ENCODE data around the gene NEO1. TPM values are rescaled to one million over a fixed set of nuclear protein-coding genes. Genes with fewer than 3 reads are reported as not detected.

Gene NEO1
- total and polyA plus RNA-seq, 2 of the 13 experiments (the other 11 are each of a cell fraction or from before 2014, with no cell fraction given): 8.4 to 11.0 TPM

DNA sequence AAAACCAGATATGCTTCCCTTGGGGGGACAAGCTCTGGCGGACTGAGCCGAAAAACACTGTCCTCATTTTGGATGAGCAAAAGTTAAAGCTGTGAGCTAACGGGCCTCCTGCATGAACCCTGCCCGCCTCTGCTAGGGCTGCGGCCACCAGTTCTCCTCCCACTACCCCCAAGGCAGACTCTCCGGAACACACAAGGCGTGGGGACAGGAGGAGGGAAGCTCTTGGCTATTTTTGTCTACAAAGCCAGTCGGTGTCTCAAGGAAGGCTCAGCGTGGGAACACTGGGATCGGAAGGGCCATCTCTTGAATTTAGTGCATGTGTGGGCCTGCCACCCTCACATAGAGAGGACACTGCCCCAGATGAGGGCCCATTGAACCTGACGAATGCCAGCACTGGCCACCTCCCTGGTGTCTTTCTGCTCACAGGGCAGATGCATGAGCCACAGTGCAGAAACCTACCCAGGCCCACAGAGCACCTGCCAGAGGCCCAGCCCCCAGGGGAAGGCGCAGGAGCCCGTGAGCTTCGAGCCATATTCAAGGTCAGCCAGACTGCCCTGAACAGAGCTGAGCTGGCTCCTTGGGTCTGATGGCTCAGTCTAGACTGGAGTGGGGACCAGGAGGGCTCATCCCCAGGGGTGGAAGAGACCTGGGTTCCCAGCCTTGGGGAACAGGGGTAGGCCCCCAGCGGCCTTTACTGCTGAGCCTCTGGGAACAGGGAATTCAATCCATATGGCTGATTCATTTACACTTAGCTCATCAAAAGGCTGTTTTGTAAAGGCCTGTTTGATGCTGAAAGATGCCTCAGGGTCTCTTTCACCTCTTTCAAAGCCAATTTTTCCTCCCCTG lies 278.2 kb downstream of the NEO1 start (continued):
- no peak for TF ChIP-seq SMARCE1 (IDR thresholded peaks at IDR 0.05; ENCODE audit: borderline replicate concordance)
- TF ChIP-seq, protein P1, sequence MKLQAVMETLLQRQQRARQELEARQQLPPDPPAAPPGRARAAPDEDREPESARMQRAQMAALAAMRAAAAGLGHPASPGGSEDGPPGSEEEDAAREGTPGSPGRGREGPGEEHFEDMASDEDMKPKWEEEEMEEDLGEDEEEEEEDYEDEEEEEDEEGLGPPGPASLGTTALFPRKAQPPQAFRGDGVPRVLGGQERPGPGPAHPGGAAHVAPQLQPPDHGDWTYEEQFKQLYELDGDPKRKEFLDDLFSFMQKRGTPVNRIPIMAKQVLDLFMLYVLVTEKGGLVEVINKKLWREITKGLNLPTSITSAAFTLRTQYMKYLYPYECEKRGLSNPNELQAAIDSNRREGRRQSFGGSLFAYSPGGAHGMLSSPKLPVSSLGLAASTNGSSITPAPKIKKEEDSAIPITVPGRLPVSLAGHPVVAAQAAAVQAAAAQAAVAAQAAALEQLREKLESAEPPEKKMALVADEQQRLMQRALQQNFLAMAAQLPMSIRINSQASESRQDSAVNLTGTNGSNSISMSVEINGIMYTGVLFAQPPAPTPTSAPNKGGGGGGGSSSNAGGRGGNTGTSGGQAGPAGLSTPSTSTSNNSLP (IDR thresholded peaks at IDR 0.05; ENCODE audit: low read depth, low read length): no peak
- TF ChIP-seq GZF1 (CRISPR knock-in tag; IDR thresholded peaks at IDR 0.05): no peak

DNA sequence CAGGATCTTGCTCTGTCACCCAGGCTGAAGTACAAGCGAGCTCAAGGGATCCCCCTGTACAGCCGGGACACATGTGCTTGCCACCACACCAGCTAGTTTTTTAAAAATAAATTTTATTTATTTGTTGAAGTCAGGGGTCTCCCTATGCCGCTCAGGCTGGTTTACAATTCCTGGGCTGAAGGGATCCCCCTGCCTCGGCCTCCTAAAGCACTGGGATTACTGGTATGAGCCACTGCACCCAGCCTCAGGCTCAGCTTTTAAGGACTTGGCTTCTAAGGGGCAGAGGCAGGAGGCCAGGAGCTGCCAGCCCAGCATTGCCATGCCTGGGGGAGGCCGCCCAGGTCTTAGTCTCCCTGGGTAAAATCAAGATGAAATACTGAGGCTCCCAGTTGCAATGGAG lies 279.2 kb downstream of the NEO1 start:
- Histone ChIP-seq H3K27me3 (ENCODE audit: control insufficient read depth in 1 of 2, insufficient read depth in 2 of 2, low read length in 2 of 2) (peaks cover 0 to 23% of the 10 kb centered on the region in 2 experiments; a peak in 4 of 5 replicates), H2AFZ (ENCODE audit: low read length) (no peak overlapping the region), H3K36me3 (replicated peaks in 1 of 2; ENCODE audit: control insufficient read depth in 1 of 2, insufficient read depth in 2 of 2, low read length in 2 of 2) (no peaks in the 10 kb centered on the region), H3K4me3 (replicated peaks in 1 of 3; ENCODE audit: insufficient read depth in 1 of 3, low read depth in 2 of 3, low read length in 3 of 3) (no peak overlapping the region), H4K20me1 (ENCODE audit: insufficient read depth, low read length) (no peaks in the 10 kb centered on the region), H3K9me3 (ENCODE audit: low read length) (no peaks in the 10 kb centered on the region), H3K4me1 (ENCODE audit: insufficient read depth, low read length) (no peaks in the 10 kb centered on the region), H3K79me2 (ENCODE audit: insufficient read depth, low read length) (no peaks in the 10 kb centered on the region), H3K4me2 (ENCODE audit: low read depth, low read length) (no peak overlapping the region), H3K9ac (ENCODE audit: insufficient read depth, low read depth, low read length) (no peak overlapping the region), H3K27ac (ENCODE audit: extremely low read length, insufficient read depth, low read length) (no peak overlapping the region)
- FAIRE-seq: no peak
- in situ Hi-C loops (cut with HindIII; ENCODE audit: extremely low pct_ligation_motif_present, low pct_unique_long_range_greater_than_20kb): no loop called here
- intact Hi-C loops (cut with micrococcal nuclease; ENCODE audit: unreplicated experiment): no loop called here
- no peak for DNase-seq (ENCODE audit: low spot score)
- CTCF ChIA-PET (ENCODE audit: low intra/inter-chr PET ratio, low total read pairs): no interaction called here
- POLR2A ChIA-PET: no interaction called here
- 4% methylated on average over 5 of the region's 5 CpGs for WGBS (ENCODE audit: low lambda C conversion rate)
- no TSS peak for BruUV-seq (replicated peaks)
- no peak for ATAC-seq
- TF ChIP-seq SCMH1 (CRISPR knock-in tag; IDR thresholded peaks at IDR 0.05; ENCODE audit: borderline replicate concordance): no peak
- no peak for TF ChIP-seq TRIM24 (CRISPR knock-in tag; IDR thresholded peaks at IDR 0.05)
- no peak for TF ChIP-seq KDM3A (CRISPR knock-in tag; IDR thresholded peaks at IDR 0.05; ENCODE audit: low read depth)
- no peak for TF ChIP-seq NCOA1 (CRISPR knock-in tag; IDR thresholded peaks at IDR 0.05)
- TF ChIP-seq PRMT3 (CRISPR knock-in tag; IDR thresholded peaks at IDR 0.05; ENCODE audit: borderline replicate concordance, low read depth): no peak
- no peak for TF ChIP-seq SALL1 (CRISPR knock-in tag; IDR thresholded peaks at IDR 0.05)
- no peak for TF ChIP-seq ZNF746 (CRISPR knock-in tag; IDR thresholded peaks at IDR 0.05)
- TF ChIP-seq, protein P2, sequence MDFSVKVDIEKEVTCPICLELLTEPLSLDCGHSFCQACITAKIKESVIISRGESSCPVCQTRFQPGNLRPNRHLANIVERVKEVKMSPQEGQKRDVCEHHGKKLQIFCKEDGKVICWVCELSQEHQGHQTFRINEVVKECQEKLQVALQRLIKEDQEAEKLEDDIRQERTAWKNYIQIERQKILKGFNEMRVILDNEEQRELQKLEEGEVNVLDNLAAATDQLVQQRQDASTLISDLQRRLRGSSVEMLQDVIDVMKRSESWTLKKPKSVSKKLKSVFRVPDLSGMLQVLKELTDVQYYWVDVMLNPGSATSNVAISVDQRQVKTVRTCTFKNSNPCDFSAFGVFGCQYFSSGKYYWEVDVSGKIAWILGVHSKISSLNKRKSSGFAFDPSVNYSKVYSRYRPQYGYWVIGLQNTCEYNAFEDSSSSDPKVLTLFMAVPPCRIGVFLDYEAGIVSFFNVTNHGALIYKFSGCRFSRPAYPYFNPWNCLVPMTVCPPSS (IDR thresholded peaks at IDR 0.05): no peak
- TF ChIP-seq KLF9 (CRISPR knock-in tag; IDR thresholded peaks at IDR 0.05; ENCODE audit: low read depth): no peak
- TF ChIP-seq, protein P3, sequence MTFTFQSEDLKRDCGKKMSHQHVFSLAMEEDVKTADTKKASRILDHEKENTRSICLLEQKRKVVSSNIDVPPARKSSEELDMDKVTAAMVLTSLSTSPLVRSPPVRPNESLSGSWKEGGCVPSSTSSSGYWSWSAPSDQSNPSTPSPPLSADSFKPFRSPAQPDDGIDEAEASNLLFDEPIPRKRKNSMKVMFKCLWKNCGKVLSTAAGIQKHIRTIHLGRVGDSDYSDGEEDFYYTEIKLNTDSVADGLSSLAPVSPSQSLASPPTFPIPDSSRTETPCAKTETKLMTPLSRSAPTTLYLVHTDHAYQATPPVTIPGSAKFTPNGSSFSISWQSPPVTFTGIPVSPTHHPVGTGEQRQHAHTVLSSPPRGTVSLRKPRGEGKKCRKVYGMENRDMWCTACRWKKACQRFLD (CRISPR knock-in tag; IDR thresholded peaks at IDR 0.05; ENCODE audit: borderline replicate concordance): no peak
- TF ChIP-seq ZFP36 (IDR thresholded peaks at IDR 0.05; ENCODE audit: borderline replicate concordance, low read depth, low read length, partially characterized antibody): no peak
- TF ChIP-seq ZNF7 (CRISPR knock-in tag; IDR thresholded peaks at IDR 0.05): no peak
